Mesendoderm (in vitro differentiated cells): ENCODE measurements around the gene ADAM29. TPM values are rescaled to one million over a fixed set of nuclear protein-coding genes. Genes with fewer than 3 reads are reported as not detected.
"Not testable (repeated sequence)": the region's sequence is repeated elsewhere in the genome, so short reads cannot be mapped to it uniquely, and the experiment has no call there.

ENCODE experiments used
- DNase-seq: peaks from one replicate; pipeline ENCODE4 v3.0.0; 2013
- H2AK5ac ChIP-seq: 2 replicates; pipeline ENCODE4 v1.6.1; 2013; ENCODE audit warnings: low read length, inconsistent platforms
- H2BK120ac ChIP-seq: 2 replicates; pipeline ENCODE4 v1.6.1; 2013; ENCODE audit warnings: low read depth, mild to moderate bottlenecking, low read length, moderate library complexity, mixed read lengths
- H2BK15ac ChIP-seq: replicated peaks from 2 replicates; pipeline ENCODE4 v1.6.1; 2013; ENCODE audit warnings: low read depth, mild to moderate bottlenecking, moderate library complexity
- H2BK5ac ChIP-seq: 2 replicates; pipeline ENCODE4 v1.6.1; 2013; ENCODE audit warnings: low read length, inconsistent platforms
- H3K18ac ChIP-seq: 2 replicates; pipeline ENCODE4 v1.6.1; 2013; ENCODE audit warnings: mild to moderate bottlenecking, low read length, mixed read lengths
- H3K23ac ChIP-seq: one replicate; pipeline ENCODE4 v1.6.1; 2013; ENCODE audit warnings: low read length
- H3K27ac ChIP-seq: 2 replicates; pipeline ENCODE4 v1.5.1; 2013; ENCODE audit warnings: low read depth, mild to moderate bottlenecking, inconsistent platforms, low read length, moderate library complexity
- H3K27me3 ChIP-seq: 2 replicates; pipeline ENCODE4 v1.6.1; 2013; ENCODE audit warnings: low read length, control low read depth, mild to moderate bottlenecking, inconsistent platforms; ENCODE audit not compliant: insufficient read depth, poor library complexity
- H3K36me3 ChIP-seq: 2 replicates; pipeline ENCODE4 v1.6.1; 2013; ENCODE audit warnings: low read length, inconsistent platforms; ENCODE audit not compliant: control insufficient read depth, insufficient read depth
- H3K4ac ChIP-seq: one replicate; pipeline ENCODE4 v1.6.1; 2013; ENCODE audit warnings: low read depth, mild to moderate bottlenecking, low read length, moderate library complexity
- H3K4me1 ChIP-seq: 2 replicates; pipeline ENCODE4 v1.6.1; 2013; ENCODE audit warnings: low read depth, low read length, inconsistent platforms; ENCODE audit not compliant: control insufficient read depth
- H3K4me2 ChIP-seq: 2 replicates; pipeline ENCODE4 v1.6.1; 2013; ENCODE audit warnings: low read length
- H3K4me3 ChIP-seq: 2 replicates; pipeline ENCODE4 v1.5.1; 2013; ENCODE audit warnings: mild to moderate bottlenecking, low read length
- H3K56ac ChIP-seq: one replicate; pipeline ENCODE4 v1.6.1; 2013; ENCODE audit warnings: low read length
- H3K79me1 ChIP-seq: 2 replicates; pipeline ENCODE4 v1.6.1; 2013; ENCODE audit warnings: low read length, inconsistent platforms
- H3K79me2 ChIP-seq: 2 replicates; pipeline ENCODE4 v1.6.1; 2013; ENCODE audit warnings: mild to moderate bottlenecking, low read length; ENCODE audit not compliant: control insufficient read depth, insufficient read depth
- H3K9ac ChIP-seq: 2 replicates; pipeline ENCODE4 v1.6.1; 2013; ENCODE audit warnings: low read length, inconsistent platforms
- H4K5ac ChIP-seq: one replicate; pipeline ENCODE4 v1.6.1; 2013; ENCODE audit warnings: low read length
- H4K8ac ChIP-seq: one replicate; pipeline ENCODE4 v1.6.1; 2013; ENCODE audit warnings: low read depth, mild to moderate bottlenecking, control low read depth, low read length, moderate library complexity
- WGBS: extraction: QIAGEN DNeasy Blood & Tissue Kit; methylation state at CpG from one replicate; pipeline ENCODE4 v1.1.7; 2013; ENCODE audit warnings: low lambda C conversion rate, missing lambda C conversion rate; ENCODE audit not compliant: insufficient coverage; ENCODE audit errors: extremely low coverage; 5-methylcytosine and 5-hydroxymethylcytosine counted together
- small RNA-seq: library from polyadenylated mRNA; stranded (forward); fragments of <200 nt; extraction: miRNeasy Mini kit (QIAGEN cat#:217004); gene quantifications from one replicate; pipeline ENCODE3, GENCODE V24; 2013; ENCODE audit not compliant: insufficient read depth

The ADAM29 gene

DNA sequence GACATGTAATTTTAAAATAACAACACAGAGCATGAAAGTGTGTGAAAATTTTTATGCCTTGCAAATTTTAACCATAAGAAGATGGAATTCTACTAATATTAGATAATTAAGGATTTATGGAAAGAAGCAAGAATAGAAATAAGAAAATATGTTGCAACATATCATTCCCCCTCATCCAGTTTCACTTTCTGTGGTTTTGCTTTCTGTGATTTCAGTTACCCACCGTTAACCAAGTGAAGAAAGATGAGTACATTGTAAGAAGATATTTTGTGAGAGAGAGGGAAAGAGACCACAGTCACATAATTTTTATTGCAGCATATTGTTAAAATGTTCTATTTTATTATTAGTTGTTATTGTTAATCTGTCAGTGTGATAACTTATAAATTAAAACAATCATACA, 77.9 kb downstream of the ADAM29 start:
- no peak overlapping the region for H3K27ac ChIP-seq
- H3K27me3 ChIP-seq, result no peaks in the 10 kb centered on the region
- H3K79me1 ChIP-seq, result no peaks in the 10 kb centered on the region
- H3K18ac ChIP-seq, result no peak overlapping the region
- no peak overlapping the region for H3K4ac ChIP-seq
- H2BK120ac ChIP-seq, result no peak overlapping the region
- H3K23ac ChIP-seq, result no peak overlapping the region
- no peaks in the 10 kb centered on the region for H3K79me2 ChIP-seq
- H4K5ac ChIP-seq, result no peak overlapping the region
- WGBS, result no CpG with 5 or more reads among the region's 1 CpG
- no peak overlapping the region for H3K4me3 ChIP-seq
- H3K56ac ChIP-seq, result no peak overlapping the region
- no peaks in the 10 kb centered on the region for H3K4me1 ChIP-seq
- no peak for DNase-seq
- H4K8ac ChIP-seq, result no peak overlapping the region
- no peak overlapping the region for H3K9ac ChIP-seq
- no peak overlapping the region for H2BK15ac ChIP-seq
- H3K36me3 ChIP-seq, result no peaks in the 10 kb centered on the region
- H2BK5ac ChIP-seq, result no peak overlapping the region
- H2AK5ac ChIP-seq, result no peak overlapping the region
- H3K4me2 ChIP-seq, result no peak overlapping the region

DNA sequence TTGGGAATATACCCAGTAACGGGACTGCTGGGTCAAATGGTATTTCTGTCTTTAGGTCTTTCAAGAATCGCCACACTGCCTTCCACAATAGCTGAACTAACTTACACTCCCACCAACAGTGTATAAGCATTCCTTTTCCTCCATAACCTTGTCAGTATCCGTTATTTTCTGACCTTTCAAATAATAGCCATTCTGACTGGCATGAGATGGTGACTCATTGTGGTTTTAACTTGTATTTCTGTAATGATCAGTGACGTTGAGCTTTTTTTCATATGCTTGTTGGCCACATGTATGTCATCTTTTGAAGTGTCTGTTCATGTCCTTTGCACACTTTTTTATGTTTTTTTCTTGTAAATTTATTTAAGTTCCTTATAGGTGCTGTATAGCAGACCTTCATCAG, 81.2 kb downstream of the ADAM29 start:
- Histone ChIP-seq H3K4me1 (no peaks in the 10 kb centered on the region), H2BK15ac (no peak overlapping the region), H3K27me3 (no peaks in the 10 kb centered on the region), H3K23ac (no peak overlapping the region), H3K27ac (no peak overlapping the region), H3K4me3 (no peak overlapping the region), H2AK5ac (no peak overlapping the region), H3K79me1 (no peaks in the 10 kb centered on the region), H3K4me2 (no peak overlapping the region), H3K9ac (no peak overlapping the region), H3K36me3 (no peaks in the 10 kb centered on the region), H2BK5ac (no peak overlapping the region), H3K18ac (no peak overlapping the region), H4K5ac (no peak overlapping the region), H3K4ac (no peak overlapping the region), H3K56ac (no peak overlapping the region), H3K79me2 (no peaks in the 10 kb centered on the region), H2BK120ac (no peak overlapping the region), H4K8ac (no peak overlapping the region)
- WGBS, result no CpG with 5 or more reads among the region's 4 CpGs
- no peak for DNase-seq

DNA sequence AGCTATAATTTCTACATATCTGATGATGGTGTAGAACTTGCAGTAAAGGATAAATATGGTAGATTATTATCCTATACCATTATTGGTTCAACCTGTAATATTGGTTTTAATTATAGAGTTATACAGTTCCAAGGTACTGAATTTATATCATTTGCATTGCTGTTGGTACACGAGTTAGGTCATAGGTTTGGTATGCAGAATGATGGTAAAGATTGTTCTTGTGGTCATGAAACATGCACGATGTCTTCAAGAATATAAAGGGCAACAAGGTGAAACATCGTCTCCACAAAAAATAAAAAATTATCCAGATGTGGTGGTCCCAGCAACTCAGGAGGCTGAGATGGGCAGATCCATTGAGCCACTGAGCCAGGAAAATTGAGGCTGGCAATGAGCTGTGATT, 99.6 kb downstream of the ADAM29 start:
- Histone ChIP-seq H3K79me1 (no peaks in the 10 kb centered on the region), H2BK120ac (no peak overlapping the region), H3K79me2 (no peaks in the 10 kb centered on the region), H3K27ac (no peak overlapping the region), H3K23ac (no peak overlapping the region), H2BK5ac (no peak overlapping the region), H4K8ac (no peak overlapping the region), H3K18ac (no peak overlapping the region), H3K4me1 (no peaks in the 10 kb centered on the region), H3K4ac (no peak overlapping the region), H3K4me2 (no peak overlapping the region), H3K56ac (no peak overlapping the region), H3K27me3 (no peaks in the 10 kb centered on the region), H2BK15ac (no peak overlapping the region), H4K5ac (no peak overlapping the region), H3K36me3 (no peaks in the 10 kb centered on the region), H2AK5ac (no peak overlapping the region), H3K4me3 (no peak overlapping the region), H3K9ac (no peak overlapping the region)
- no peak for DNase-seq
- no CpG with 5 or more reads among the region's 3 CpGs for WGBS

DNA sequence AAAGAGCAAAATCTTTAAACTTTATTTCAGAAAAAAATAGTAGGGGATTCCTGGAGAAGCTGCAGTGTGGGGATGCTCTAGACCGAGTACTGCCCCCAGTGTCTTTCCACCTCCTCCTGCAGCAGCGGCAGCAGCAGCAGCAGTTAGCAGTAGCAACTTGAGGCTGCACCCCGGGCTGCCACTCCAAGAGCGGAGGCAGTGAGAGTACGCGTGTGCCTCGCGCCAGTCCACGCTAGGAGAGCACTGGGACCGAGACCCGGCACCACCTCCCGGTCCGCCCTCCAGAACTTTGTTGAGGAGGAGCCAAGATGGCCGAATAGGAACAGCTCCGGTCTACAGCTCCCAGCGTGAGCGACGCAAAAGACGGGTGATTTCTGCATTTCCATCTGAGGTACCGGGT, 101.3 kb downstream of the ADAM29 start:
- not testable (repeated sequence) for H3K56ac ChIP-seq, H3K79me1 ChIP-seq, H4K8ac ChIP-seq, H3K18ac ChIP-seq, H3K79me2 ChIP-seq, H2AK5ac ChIP-seq, H3K4me1 ChIP-seq, H2BK5ac ChIP-seq, H3K9ac ChIP-seq, H3K4ac ChIP-seq, H3K36me3 ChIP-seq, H3K4me3 ChIP-seq, H3K27ac ChIP-seq, H3K23ac ChIP-seq, DNase-seq, H2BK15ac ChIP-seq, H2BK120ac ChIP-seq, H3K4me2 ChIP-seq, H4K5ac ChIP-seq, H3K27me3 ChIP-seq
- no CpG with 5 or more reads among the region's 20 CpGs for WGBS

Small RNAs within 50 kb of the gene (small RNA-seq; reads per million reads assigned to genes)
- gene AC105914.1, result not detected
